BJ (cell line): ENCODE measurements around the gene IGF2R. TPM values are rescaled to one million over a fixed set of nuclear protein-coding genes. Genes with fewer than 3 reads are reported as not detected.
"Not testable (repeated sequence)": the region's sequence is repeated elsewhere in the genome, so short reads cannot be mapped to it uniquely, and the experiment has no call there.

ENCODE experiments used
- CTCF ChIA-PET: fragments of 350-600 bp; formaldehyde crosslinking; extraction: SDS; loops from one replicate; lab custom pipeline; 2021; ENCODE audit warnings: antibody characterized with exemption, inconsistent platforms; lab: Yijun Ruan, JAX
- POLR2A ChIA-PET: fragments of 300-600 bp; sonication (Branson Sonifier 250); formaldehyde crosslinking; extraction: SDS; loops from one replicate; lab custom pipeline; 2021; ENCODE audit warnings: antibody characterized with exemption; lab: Charles Lee
- DNase-seq: peaks from one replicate; pipeline ENCODE4 v3.0.0-alpha.2; 2011; ENCODE audit warnings: low read depth
- H3K27me3 ChIP-seq: 2 replicates; pipeline ENCODE4 v1.6.0; 2011; ENCODE audit warnings: low read length; ENCODE audit not compliant: control insufficient read depth, insufficient read depth
- H3K36me3 ChIP-seq: 2 replicates; pipeline ENCODE4 v1.5.1; 2011; ENCODE audit warnings: low read length; ENCODE audit not compliant: control insufficient read depth, insufficient read depth
- H3K4me3 ChIP-seq: 2 replicates; pipeline ENCODE4 v1.5.1; 2011; ENCODE audit warnings: low read depth, mild to moderate bottlenecking, control low read depth, low read length
- CTCF ChIP-seq: IDR thresholded peaks from 2 replicates; pipeline ENCODE4 v1.5.1; 2011; ENCODE audit warnings: low read depth, mild to moderate bottlenecking, control low read depth, inconsistent platforms, low read length, moderate library complexity; ENCODE audit not compliant: insufficient read depth
- polyA plus RNA-seq: library from polyadenylated mRNA; depleted of rRNA; stranded (reverse); fragments of >200 nt; gene quantifications from 2 replicates; pipeline ENCODE4 v1.2.3, GENCODE V29; 2011

The IGF2R gene
- polyA plus RNA-seq, 1 experiment: 39.4 TPM

GRCh38 chr6:160000280-160000704 lies 31.4 kb downstream of the IGF2R start:
- Histone ChIP-seq H3K4me3 (no peak overlapping the region), H3K36me3 (peaks cover 1% of the 10 kb centered on the region; the same call in 1 of the 2 replicates), H3K27me3 (no peaks in the 10 kb centered on the region)
- no peak for TF ChIP-seq CTCF
- DNase-seq: no peak
- CTCF ChIA-PET: interaction anchor here (0.6 kb wide), 1 partner anchor 135 kb away, joined by 3 read pairs; no protein-coding TSS in a partner anchor
- POLR2A ChIA-PET: no interaction called here

- H3K4me3 ChIP-seq, H3K27me3 ChIP-seq, DNase-seq, H3K36me3 ChIP-seq, POLR2A ChIA-PET: not testable (repeated sequence)
- CTCF ChIA-PET: interaction anchor here (0.6 kb wide), 1 partner anchor 136 kb away, joined by 3 read pairs; no protein-coding TSS in a partner anchor
Measured at GRCh38 chr6:160000893-160001427, 32.1 kb downstream of the IGF2R start.

- ChIA-PET POLR2A (no interaction called here), CTCF (no interaction called here)
- H3K4me3 ChIP-seq: no peak overlapping the region
- H3K27me3 ChIP-seq: no peaks in the 10 kb centered on the region
- no peak for TF ChIP-seq CTCF
- H3K36me3 ChIP-seq: peaks cover 1% of the 10 kb centered on the region; the same call in 1 of the 2 replicates
- DNase-seq: no peak
Measured at GRCh38 chr6:160002882-160003281, 34.0 kb downstream of the IGF2R start.

GRCh38 chr6:160004018-160004417 lies 35.1 kb downstream of the IGF2R start:
- no peak for TF ChIP-seq CTCF
- DNase-seq: no peak
- Histone ChIP-seq H3K27me3 (no peaks in the 10 kb centered on the region), H3K36me3 (no peaks in the 10 kb centered on the region; the same call in 1 of the 2 replicates), H3K4me3 (no peak overlapping the region)
- ChIA-PET POLR2A (no interaction called here), CTCF (interaction anchor here (0.7 kb wide), 1 partner anchor 16 kb away, joined by 3 read pairs; no protein-coding TSS in a partner anchor)

GRCh38 chr6:160004419-160005175 lies 35.7 kb downstream of the IGF2R start:
- ChIA-PET CTCF (interaction anchor here (1.0 kb wide), 1 partner anchor 84 kb away, joined by 3 read pairs; no protein-coding TSS in a partner anchor), POLR2A (no interaction called here)
- Histone ChIP-seq H3K4me3 (no peak overlapping the region), H3K27me3 (no peaks in the 10 kb centered on the region), H3K36me3 (no peaks in the 10 kb centered on the region; the same call in 1 of the 2 replicates)
- DNase-seq: no peak
- TF ChIP-seq CTCF: no peak
